GM21360 (cell line): ENCODE measurements around the gene SLC30A5.
"Not testable (repeated sequence)": the region's sequence is repeated elsewhere in the genome, so short reads cannot be mapped to it uniquely, and the experiment has no call there.

Experiments
- ATAC-seq: cut with Tn5 transposase; IDR thresholded peaks from one replicate; pipeline ENCODE4 v1.9.1; 2021; ENCODE audit warnings: mild to moderate bottlenecking, moderate library complexity; ENCODE audit not compliant: unreplicated experiment

The SLC30A5 gene

GRCh38 chr5:69103521-69103920, 9.7 kb downstream of the SLC30A5 start:
- ATAC-seq = no peak

- peak; percentile 85 for ATAC-seq
Measured at GRCh38 chr5:69105996-69106906, 12.4 kb downstream of the SLC30A5 start.

DNA sequence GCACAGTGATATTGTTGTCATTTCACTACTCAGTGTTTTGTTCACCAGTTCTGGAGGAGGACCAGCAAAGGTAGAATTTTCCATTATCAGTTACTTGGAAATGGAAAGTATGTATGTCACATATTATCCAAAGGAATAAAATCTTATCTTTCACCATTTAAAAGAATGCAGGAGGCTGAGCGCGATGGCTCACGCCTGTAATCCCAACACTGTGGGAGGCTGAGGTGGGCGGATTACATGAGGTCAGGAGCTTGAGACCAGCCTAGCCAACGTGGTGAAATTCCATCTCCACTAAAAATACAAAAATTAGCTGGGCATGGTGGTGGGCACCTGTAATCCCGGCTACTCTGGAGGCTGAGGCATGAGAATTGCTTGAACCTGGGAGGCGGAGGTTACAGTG, 14.6 kb downstream of the SLC30A5 start:
- not testable (repeated sequence) for ATAC-seq

GRCh38 chr5:69113851-69114250, 20.0 kb downstream of the SLC30A5 start:
- ATAC-seq = no peak

DNA sequence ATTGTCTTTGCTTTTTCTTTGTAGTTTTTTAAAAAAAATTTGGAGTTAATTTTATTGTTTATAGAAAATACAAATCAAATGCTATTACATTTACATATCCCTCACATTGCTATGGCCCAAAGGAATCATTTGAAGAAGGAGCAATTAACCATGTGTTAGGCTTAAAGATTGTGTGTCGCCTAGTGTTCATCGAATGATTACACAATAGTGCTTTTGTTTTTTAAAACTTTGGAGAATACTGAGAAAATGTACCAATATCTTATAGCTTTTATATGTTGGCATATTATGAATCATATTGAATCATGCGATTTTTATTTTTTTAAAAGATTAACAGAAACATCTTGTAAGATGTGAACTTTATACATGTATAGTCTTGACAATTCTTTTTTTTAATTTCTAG, 21.7 kb downstream of the SLC30A5 start:
- ATAC-seq = no peak

- no peak for ATAC-seq
Measured at GRCh38 chr5:69129413-69129812, 35.6 kb downstream of the SLC30A5 start.

- no peak for ATAC-seq
Measured at GRCh38 chr5:69130241-69130640, 36.4 kb downstream of the SLC30A5 start.

DNA sequence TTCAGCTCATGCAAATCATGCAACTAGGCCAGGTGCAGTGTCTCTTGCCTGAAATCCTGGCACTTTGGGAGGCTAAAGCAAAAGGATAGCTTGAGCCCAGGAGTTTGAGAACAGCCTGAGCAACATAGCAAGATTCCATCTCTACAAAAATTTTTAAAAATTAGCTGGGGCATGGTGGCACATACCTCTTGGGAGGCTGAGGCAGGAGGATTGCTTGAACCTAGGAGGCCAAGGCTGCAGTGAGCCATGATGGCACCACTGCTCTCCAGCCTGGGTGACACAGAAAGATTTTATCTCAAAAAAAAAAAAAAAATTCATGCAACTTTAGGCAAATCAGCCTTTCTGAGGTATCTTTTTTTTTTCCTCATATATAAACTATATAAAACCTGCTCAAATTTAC, 37.5 kb downstream of the SLC30A5 start:
- ATAC-seq = no peak

GRCh38 chr5:69134126-69134525, 40.3 kb downstream of the SLC30A5 start:
- no peak for ATAC-seq

- ATAC-seq = peak; percentile 90
Measured at GRCh38 chr5:69136293-69136692, 42.5 kb downstream of the SLC30A5 start.

GRCh38 chr5:69137208-69137607, 43.4 kb downstream of the SLC30A5 start:
- ATAC-seq = not testable (repeated sequence)

- ATAC-seq = no peak
Measured at GRCh38 chr5:69137807-69138206, 44.0 kb downstream of the SLC30A5 start.

DNA sequence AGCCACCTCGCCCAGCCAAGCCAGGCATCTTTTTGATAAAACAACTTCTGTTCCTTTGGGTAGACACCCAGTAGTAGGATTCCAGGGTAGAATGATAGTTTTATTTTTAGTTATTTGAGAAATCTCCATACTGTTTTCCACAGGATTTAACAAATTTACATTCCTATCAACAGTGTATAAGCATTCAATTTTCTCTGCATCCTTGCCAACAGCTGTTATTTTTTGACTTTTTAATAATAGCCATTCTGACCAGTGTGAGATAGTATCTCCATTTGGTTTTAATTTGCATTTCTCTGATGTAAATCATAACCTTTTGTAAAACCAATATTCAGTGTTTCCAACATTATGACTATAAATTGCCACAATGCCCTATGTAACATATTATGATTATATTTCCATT, 45.0 kb downstream of the SLC30A5 start:
- ATAC-seq = no peak

DNA sequence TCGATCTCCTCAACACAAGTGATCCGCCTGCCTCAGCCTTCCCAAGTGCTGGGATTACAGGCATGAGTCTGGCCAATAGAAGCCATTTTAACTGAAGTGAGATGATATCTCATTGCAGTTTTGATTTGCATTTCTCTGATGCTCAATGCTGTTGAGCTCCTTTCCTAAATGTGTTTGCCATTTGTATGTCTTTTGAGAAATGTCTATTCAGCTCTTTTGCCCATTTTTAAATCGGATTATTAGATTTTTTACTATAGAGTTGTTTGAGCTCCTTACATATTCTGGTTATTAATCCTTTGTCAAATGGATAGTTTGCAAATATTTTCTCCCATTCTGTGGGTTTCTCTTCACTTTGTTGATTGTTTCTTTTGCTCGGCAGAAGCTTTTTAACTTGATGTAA, 46.4 kb downstream of the SLC30A5 start:
- ATAC-seq = not testable (repeated sequence)

DNA sequence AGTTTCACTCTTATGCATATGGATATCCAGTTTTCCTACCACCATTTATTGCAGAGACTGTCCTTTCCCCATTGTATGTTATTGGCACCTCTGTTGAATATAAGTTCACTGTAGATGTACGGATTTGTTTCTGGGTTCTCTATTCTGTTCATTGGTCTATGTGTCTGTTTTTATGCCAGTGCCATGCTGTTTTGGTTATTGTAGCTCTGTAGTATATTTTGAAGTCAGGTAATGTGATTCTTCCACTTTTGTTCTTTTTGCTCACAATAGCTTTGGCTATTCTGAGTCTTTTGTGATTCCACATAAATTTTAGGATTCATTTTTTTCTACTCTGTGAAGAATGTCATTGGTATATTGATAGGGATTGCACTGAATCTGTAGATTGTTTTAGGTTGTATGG, 47.0 kb downstream of the SLC30A5 start:
- ATAC-seq = no peak

DNA sequence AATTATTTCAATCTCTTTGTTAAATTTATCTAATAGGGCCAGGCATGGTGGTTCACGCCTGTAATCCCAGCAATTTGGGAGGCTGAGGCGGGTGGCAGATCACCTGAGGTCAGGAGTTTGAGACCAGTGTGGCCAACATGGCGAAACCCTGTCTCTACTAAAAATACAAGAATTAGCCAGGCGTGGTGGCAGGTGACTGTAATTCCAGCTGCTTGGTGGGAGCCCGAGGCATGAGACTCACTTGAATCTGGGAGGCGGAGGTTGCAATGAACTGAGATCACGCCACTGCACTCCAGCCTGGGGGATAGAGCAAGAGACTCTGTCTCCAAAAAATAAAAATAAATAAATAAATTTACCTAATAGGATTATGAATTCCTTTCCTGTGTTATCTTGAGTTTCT, 54.8 kb downstream of the SLC30A5 start:
- ATAC-seq = not testable (repeated sequence)

GRCh38 chr5:69148981-69149675, 55.3 kb downstream of the SLC30A5 start:
- no peak for ATAC-seq

GRCh38 chr5:69149676-69150010, 55.8 kb downstream of the SLC30A5 start:
- ATAC-seq = no peak

DNA sequence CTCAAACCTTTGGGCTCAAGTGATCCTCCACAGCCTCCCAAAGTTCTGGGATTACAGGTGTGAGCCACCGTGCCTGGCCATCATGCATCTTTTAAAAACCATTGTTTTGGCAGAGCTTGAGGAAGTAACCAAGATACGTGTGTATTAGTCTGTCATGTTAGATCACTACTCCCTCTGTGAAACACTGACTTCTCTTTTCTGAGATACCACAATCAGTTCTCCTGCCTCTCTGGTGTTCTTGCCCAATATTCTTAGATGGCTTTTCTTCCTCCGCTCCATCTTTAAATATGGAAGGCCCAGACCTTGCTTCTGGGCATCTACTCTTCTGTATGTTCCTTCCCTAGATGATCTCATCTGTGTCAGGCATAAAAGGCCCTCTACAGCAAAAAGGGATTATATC, 58.9 kb downstream of the SLC30A5 start:
- ATAC-seq = no peak

GRCh38 chr5:69156456-69156855, 62.6 kb downstream of the SLC30A5 start:
- no peak for ATAC-seq

- no peak for ATAC-seq
Measured at GRCh38 chr5:69158039-69158438, 64.2 kb downstream of the SLC30A5 start.

GRCh38 chr5:69160651-69161050, 66.8 kb downstream of the SLC30A5 start:
- ATAC-seq = no peak
